ENCODE data around the gene KANK4. TPM values are rescaled to one million over a fixed set of nuclear protein-coding genes. Genes with fewer than 3 reads are reported as not detected.

The KANK4 gene
- total RNA-seq, 4 donors from 2014 or later, result 1.3 to 2.7 (median 1.7) TPM

- ATAC-seq (ENCODE audit: low FRiP score), result no peak
- no peak for TF ChIP-seq CTCF (IDR thresholded peaks at IDR 0.05)
- no peak for DNase-seq (ENCODE audit: low spot score)
These were observed 106.8 kb downstream of the KANK4 start for GRCh38 chr1:62212411-62212810.

GRCh38 chr1:62210960-62211359 is 108.3 kb downstream of the KANK4 start:
- no peak for TF ChIP-seq CTCF (IDR thresholded peaks at IDR 0.05)
- ATAC-seq (ENCODE audit: low FRiP score), result no peak
- DNase-seq (ENCODE audit: low spot score), result no peak

GRCh38 chr1:62209931-62210595 is 109.2 kb downstream of the KANK4 start:
- ATAC-seq (ENCODE audit: low FRiP score) (no peak), DNase-seq (ENCODE audit: low spot score) (no peak)
- no peak for TF ChIP-seq CTCF (IDR thresholded peaks at IDR 0.05)

GRCh38 chr1:62208970-62209369 is 110.3 kb downstream of the KANK4 start:
- ATAC-seq (ENCODE audit: low FRiP score) (no peak), DNase-seq (ENCODE audit: low spot score) (no peak)
- TF ChIP-seq CTCF (IDR thresholded peaks at IDR 0.05), result no peak

- no peak for ATAC-seq (ENCODE audit: low FRiP score)
- no peak for DNase-seq (ENCODE audit: low spot score)
- TF ChIP-seq CTCF (IDR thresholded peaks at IDR 0.05), result no peak
These were observed 111.1 kb downstream of the KANK4 start for GRCh38 chr1:62208087-62208486.

GRCh38 chr1:62207187-62207586 is 112.0 kb downstream of the KANK4 start:
- TF ChIP-seq CTCF (IDR thresholded peaks at IDR 0.05), result no peak
- no peak for ATAC-seq (ENCODE audit: low FRiP score)
- DNase-seq (ENCODE audit: low spot score), result no peak

GRCh38 chr1:62198781-62199125 is 120.5 kb downstream of the KANK4 start:
- ATAC-seq (ENCODE audit: low FRiP score) (no peak), DNase-seq (ENCODE audit: low spot score) (no peak)
- no peak for TF ChIP-seq CTCF (IDR thresholded peaks at IDR 0.05)

Data from omental fat pad (tissue), 4 donors.